ENCODE data around the gene ANXA7.

DNA sequence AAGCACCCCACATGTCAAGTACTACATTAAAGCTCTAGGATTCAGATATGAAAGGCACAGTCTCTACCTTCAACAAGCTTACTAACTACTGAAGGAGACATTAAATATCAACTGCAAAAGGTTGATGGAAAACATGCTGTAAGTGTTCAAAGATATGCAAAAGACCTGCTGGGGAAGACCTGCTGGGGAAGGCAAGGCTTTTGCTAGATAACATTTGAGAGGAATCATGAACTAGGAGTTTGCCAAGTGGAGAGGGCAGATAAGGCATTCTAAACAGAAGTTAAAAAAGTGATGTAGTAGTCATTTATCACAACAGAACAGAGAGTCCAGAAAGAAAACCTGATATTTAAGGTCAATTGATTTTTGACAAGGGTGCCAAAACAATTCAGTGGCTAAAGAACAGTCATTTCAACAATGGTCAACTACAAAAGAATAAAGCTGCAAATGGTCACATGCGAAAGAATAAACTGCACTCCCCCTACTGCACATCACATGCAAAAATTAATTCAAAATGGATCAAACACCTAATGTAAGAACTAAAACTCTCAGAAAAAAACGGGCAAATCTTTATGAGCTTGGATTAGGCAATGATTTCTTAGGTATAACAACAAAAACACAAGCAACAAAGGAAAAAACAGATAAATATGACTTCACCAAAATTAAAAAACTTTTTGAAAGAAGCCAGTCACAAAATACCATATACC lies 42.5 kb upstream of the ANXA7 start:
- TF ChIP-seq, protein P1, sequence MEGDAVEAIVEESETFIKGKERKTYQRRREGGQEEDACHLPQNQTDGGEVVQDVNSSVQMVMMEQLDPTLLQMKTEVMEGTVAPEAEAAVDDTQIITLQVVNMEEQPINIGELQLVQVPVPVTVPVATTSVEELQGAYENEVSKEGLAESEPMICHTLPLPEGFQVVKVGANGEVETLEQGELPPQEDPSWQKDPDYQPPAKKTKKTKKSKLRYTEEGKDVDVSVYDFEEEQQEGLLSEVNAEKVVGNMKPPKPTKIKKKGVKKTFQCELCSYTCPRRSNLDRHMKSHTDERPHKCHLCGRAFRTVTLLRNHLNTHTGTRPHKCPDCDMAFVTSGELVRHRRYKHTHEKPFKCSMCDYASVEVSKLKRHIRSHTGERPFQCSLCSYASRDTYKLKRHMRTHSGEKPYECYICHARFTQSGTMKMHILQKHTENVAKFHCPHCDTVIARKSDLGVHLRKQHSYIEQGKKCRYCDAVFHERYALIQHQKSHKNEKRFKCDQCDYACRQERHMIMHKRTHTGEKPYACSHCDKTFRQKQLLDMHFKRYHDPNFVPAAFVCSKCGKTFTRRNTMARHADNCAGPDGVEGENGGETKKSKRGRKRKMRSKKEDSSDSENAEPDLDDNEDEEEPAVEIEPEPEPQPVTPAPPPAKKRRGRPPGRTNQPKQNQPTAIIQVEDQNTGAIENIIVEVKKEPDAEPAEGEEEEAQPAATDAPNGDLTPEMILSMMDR (IDR thresholded peaks at IDR 0.05), result no peak
- TF ChIP-seq POLR2A (IDR thresholded peaks at IDR 0.05), result no peak
